A549 (cell line): ENCODE measurements around the gene POLA1. TPM values are rescaled to one million over a fixed set of nuclear protein-coding genes. Genes with fewer than 3 reads are reported as not detected.

Experiments
- ATAC-seq, 2 experiments: fragments of 200-7000 bp in 1 of 2; fragments of >200 bp in 1 of 2; cut with Nextera tagmentation in 1 of 2; cut with Tn5 transposase in 1 of 2; 3 replicates each; pipeline versions ENCODE4 v1.8.0 to v1.9.1; 2018 to 2020; ENCODE audit warnings: mild to moderate bottlenecking in 1 of 2, moderate library complexity in 1 of 2
- CTCF ChIA-PET: fragments of 300-600 bp; sonication (Branson Sonifier 250); formaldehyde crosslinking; extraction: SDS; loops from one replicate; lab custom pipeline; 2021; ENCODE audit warnings: antibody characterized with exemption, inconsistent platforms; lab: Yijun Ruan, JAX
- POLR2A ChIA-PET: fragments of 350-600 bp; formaldehyde crosslinking; extraction: SDS; loops from one replicate; lab custom pipeline; 2021; ENCODE audit warnings: antibody characterized with exemption, inconsistent platforms; lab: Yijun Ruan, JAX
- DNase-seq, 2 experiments: peaks; one replicate each; pipeline versions ENCODE4 v3.0.0 to v3.0.0-alpha.2; 2011 to 2016; ENCODE audit warnings: low read depth in 1 of 2, low spot score in 1 of 2
- FAIRE-seq: peaks from 2 replicates; lab custom pipeline; 2011; peaks lifted over from hg19 to GRCh38; lab: Jason Lieb, UNC
- H3K27ac ChIP-seq, 2 experiments: fragments of >200 bp; sonication (Bioruptor Twin); formaldehyde crosslinking; 3 replicates each; pipeline ENCODE4 v1.5.1; 2016 to 2017
- H3K4me1 ChIP-seq: fragments of >200 bp; sonication (Bioruptor Twin); formaldehyde crosslinking; 3 replicates; pipeline ENCODE4 v1.6.1; 2016
- H3K4me2 ChIP-seq: fragments of >200 bp; sonication (Bioruptor Twin); formaldehyde crosslinking; 3 replicates; pipeline ENCODE4 v1.6.1; 2016
- H3K4me3 ChIP-seq: fragments of >200 bp; sonication (Bioruptor Twin); formaldehyde crosslinking; 3 replicates; pipeline ENCODE4 v1.5.1; 2016
- H3K9me3 ChIP-seq: fragments of >200 bp; sonication (Bioruptor Twin); formaldehyde crosslinking; 3 replicates; pipeline ENCODE4 v1.6.1; 2016
- BHLHE40 ChIP-seq: IDR thresholded peaks from 2 replicates; pipeline ENCODE4 v1.6.1; 2012; ENCODE audit warnings: low read depth, low read length, inconsistent platforms
- CBX2 ChIP-seq: fragments of 200-600 bp; sonication (generic); IDR thresholded peaks from 2 replicates; pipeline ENCODE4 v1.6.1; 2016; ENCODE audit warnings: low read depth, mild to moderate bottlenecking, borderline replicate concordance
- CTCF ChIP-seq: fragments of >200 bp; sonication (Bioruptor Twin); formaldehyde crosslinking; IDR thresholded peaks from 3 replicates; pipeline ENCODE4 v1.5.1; 2016
- EHF ChIP-seq: fragments of 250-450 bp; sonication (Bioruptor Pico); IDR thresholded peaks from 2 replicates; pipeline ENCODE4 v1.5.0; 2020; ENCODE audit warnings: mild to moderate bottlenecking
- FOSB ChIP-seq: fragments of 250-450 bp; sonication (Bioruptor Pico); IDR thresholded peaks from 2 replicates; pipeline ENCODE4 v1.5.0; 2020; ENCODE audit warnings: mild to moderate bottlenecking, moderate library complexity
- HEYL ChIP-seq: fragments of 250-450 bp; sonication (Bioruptor Pico); IDR thresholded peaks from 2 replicates; pipeline ENCODE4 v1.8.0; 2021; ENCODE audit warnings: mild to moderate bottlenecking, moderate library complexity
- HOXA7 ChIP-seq: fragments of 250-450 bp; sonication (Bioruptor Pico); IDR thresholded peaks from 2 replicates; pipeline ENCODE4 v1.5.0; 2020; ENCODE audit warnings: mild to moderate bottlenecking, moderate library complexity
- HOXB5 ChIP-seq: fragments of 250-450 bp; sonication (Bioruptor Pico); IDR thresholded peaks from 2 replicates; pipeline ENCODE4 v1.5.0; 2020; ENCODE audit warnings: mild to moderate bottlenecking, moderate library complexity
- JUNB ChIP-seq: fragments of >200 bp; sonication (Bioruptor Twin); formaldehyde crosslinking; IDR thresholded peaks from 2 replicates; pipeline ENCODE4 v1.6.1; 2016
- MAZ ChIP-seq: fragments of 150-350 bp; IDR thresholded peaks from 2 replicates; pipeline ENCODE4 v1.6.1; 2014; ENCODE audit warnings: antibody characterized with exemption, low read depth, low read length, borderline replicate concordance
- PHF8 ChIP-seq: fragments of 200-600 bp; sonication (generic); IDR thresholded peaks from 2 replicates; pipeline ENCODE4 v1.6.1; 2016; ENCODE audit warnings: low read depth, mild to moderate bottlenecking, antibody characterized with exemption, moderate library complexity, borderline replicate concordance
- POLR2AphosphoS2 ChIP-seq: conservative IDR thresholded peaks from 2 replicates; pipeline ENCODE4 v1.6.1; 2012; ENCODE audit warnings: low read length, improper control_type of control experiment, inconsistent platforms
- RAD21 ChIP-seq, 2 experiments: fragments of >200 bp in 1 of 2; sonication (Bioruptor Twin) in 1 of 2; formaldehyde crosslinking in 1 of 2; IDR thresholded peaks in 1 of 2; conservative IDR thresholded peaks in 1 of 2; 2 replicates in 1 of 2; 3 replicates in 1 of 2; pipeline ENCODE4 v1.6.1; 2012 to 2018; ENCODE audit warnings: inconsistent platforms in 1 of 2
- SMC3 ChIP-seq: fragments of >200 bp; sonication (Bioruptor Twin); formaldehyde crosslinking; IDR thresholded peaks from 3 replicates; pipeline ENCODE4 v1.6.1; 2018; ENCODE audit warnings: inconsistent platforms
- ZC3H11A ChIP-seq: fragments of 450-650 bp; IDR thresholded peaks from 2 replicates; pipeline ENCODE4 v1.6.1; 2014; ENCODE audit warnings: antibody characterized with exemption, mild to moderate bottlenecking
- ZSCAN20 ChIP-seq: fragments of 250-450 bp; sonication (Bioruptor Pico); IDR thresholded peaks from 2 replicates; pipeline ENCODE4 v1.8.0; 2022; ENCODE audit warnings: mild to moderate bottlenecking, moderate library complexity
- WGBS: methylation state at CpG from one replicate; pipeline ENCODE4 v1.1.6; 2017; ENCODE audit errors: missing lambda C conversion rate; 5-methylcytosine and 5-hydroxymethylcytosine counted together
- polyA plus RNA-seq, 4 experiments: library from polyadenylated mRNA; depleted of rRNA in 3 of 4; stranded (reverse); fragments of >200 nt; fragmentation: RNase III in 1 of 4; extraction: RNeasy Plus Mini Kit Qiagen cat#74134 plus additional on column Dnase treatment in 1 of 4; gene quantifications; 2 replicates in 3 of 4; 3 replicates in 1 of 4; pipeline ENCODE4 v1.2.3, GENCODE V29; 2011 to 2017

Gene POLA1
- polyA plus RNA-seq, 2 of the 4 experiments (the other 2 are of a cell fraction): 8.8 to 17.5 TPM

DNA sequence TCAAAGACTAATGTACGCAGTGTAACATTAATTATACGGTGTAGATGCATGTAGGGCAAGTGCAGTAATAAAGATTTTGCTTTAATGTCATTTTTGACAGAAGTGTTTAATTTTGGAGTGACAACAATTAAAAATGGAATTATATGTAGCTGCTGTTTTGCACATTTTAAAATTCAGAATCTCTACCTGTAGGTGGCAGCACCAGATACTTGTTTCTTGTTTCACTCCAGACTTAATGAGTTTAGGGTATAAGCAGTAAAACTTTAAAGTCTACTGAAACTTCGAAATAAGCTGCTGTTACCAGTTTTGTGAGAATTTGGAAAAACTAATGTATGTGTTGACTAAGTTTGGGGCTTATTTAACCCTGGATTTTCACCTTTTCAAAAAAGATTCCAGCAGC is 144.9 kb downstream of the POLA1 start:
- Histone ChIP-seq H3K4me3 (no peak overlapping the region), H3K4me2 (peak overlapping the region; percentile 24; the same call in 1 of the 3 replicates), H3K4me1 (peaks cover 16% of the 10 kb centered on the region; the same call in 2 of the 3 replicates), H3K9me3 (no peaks in the 10 kb centered on the region), H3K27ac (peak overlapping the region in 1 of 2 experiments; percentile 54; a peak in 2 of 6 replicates)
- peak; percentile 56 to 75 for TF ChIP-seq RAD21 (conservative IDR thresholded peaks at IDR 0.05 in 1 of 2, IDR thresholded peaks at IDR 0.05 in 1 of 2)
- TF ChIP-seq SMC3: peak; percentile 66
- peak; percentile 73 for TF ChIP-seq CTCF
- TF ChIP-seq ZSCAN20 (CRISPR knock-in tag): no peak
- TF ChIP-seq MAZ: no peak
- CTCF ChIA-PET: interaction anchor here (0.6 to 3.4 kb wide), 33 partner anchors 9 to 311 kb away, joined by 3 to 42 read pairs (median 4); partner anchors contain the start of gene ARX
- peak in 1 of 2 experiments; percentile 60; a peak in 2 of 6 replicates for ATAC-seq
- FAIRE-seq: peak; percentile 90
- DNase-seq: peak in 1 of 2 experiments; percentile 31
- POLR2A ChIA-PET: interaction anchor here (1.1 kb wide), 1 partner anchor 182 kb away, joined by 6 read pairs; no protein-coding TSS in a partner anchor
- WGBS: 18% methylated on average over 3 of the region's 3 CpGs

DNA sequence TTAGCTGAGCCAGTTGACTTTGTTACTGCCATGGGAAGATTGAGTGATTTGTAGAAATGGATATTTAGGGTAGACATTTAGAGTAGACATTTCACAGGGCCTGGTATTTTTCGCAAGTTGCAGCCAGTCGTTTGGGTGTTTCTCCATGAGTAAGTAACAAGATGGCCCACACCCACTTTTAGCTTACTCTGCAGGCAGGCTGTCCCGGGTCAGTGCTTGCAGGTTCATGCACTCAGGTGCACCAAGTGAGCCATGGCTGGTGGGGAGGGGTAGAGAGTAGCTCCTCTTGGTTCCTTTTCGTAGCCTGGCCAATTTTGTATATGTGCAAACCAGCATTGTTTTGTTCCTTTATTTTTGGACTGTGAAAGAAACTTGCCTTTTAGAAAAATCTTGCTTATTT is 145.6 kb downstream of the POLA1 start:
- POLR2A ChIA-PET: interaction anchor here (1.1 kb wide), 1 partner anchor 182 kb away, joined by 6 read pairs; no protein-coding TSS in a partner anchor
- TF ChIP-seq HOXA7 (CRISPR knock-in tag): no peak
- TF ChIP-seq CTCF: no peak
- TF ChIP-seq PHF8: no peak
- TF ChIP-seq BHLHE40: no peak
- TF ChIP-seq EHF (CRISPR knock-in tag): no peak
- TF ChIP-seq ZC3H11A: no peak
- no peak for TF ChIP-seq FOSB (CRISPR knock-in tag)
- TF ChIP-seq MAZ: no peak
- no peak for TF ChIP-seq JUNB
- TF ChIP-seq HEYL (CRISPR knock-in tag): no peak
- TF ChIP-seq POLR2AphosphoS2: no peak
- no peak for TF ChIP-seq CBX2
- TF ChIP-seq, all 56 proteins: peak for 0
- 73% methylated on average over 4 of the region's 4 CpGs for WGBS
- DNase-seq: no peak
- H3K4me3 ChIP-seq: no peak overlapping the region
- peak overlapping the region; percentile 54 to 61; a peak in 5 of 6 replicates for H3K27ac ChIP-seq
- ATAC-seq: no peak
- peaks cover 16% of the 10 kb centered on the region; the same call in 2 of the 3 replicates for H3K4me1 ChIP-seq
- FAIRE-seq: peak; percentile 81
- no peaks in the 10 kb centered on the region for H3K9me3 ChIP-seq
- peak overlapping the region; percentile 24; the same call in 1 of the 3 replicates for H3K4me2 ChIP-seq
- CTCF ChIA-PET: interaction anchor here (0.6 to 3.4 kb wide), 29 partner anchors 8 to 310 kb away, joined by 3 to 42 read pairs (median 4); partner anchors contain the start of gene ARX

DNA sequence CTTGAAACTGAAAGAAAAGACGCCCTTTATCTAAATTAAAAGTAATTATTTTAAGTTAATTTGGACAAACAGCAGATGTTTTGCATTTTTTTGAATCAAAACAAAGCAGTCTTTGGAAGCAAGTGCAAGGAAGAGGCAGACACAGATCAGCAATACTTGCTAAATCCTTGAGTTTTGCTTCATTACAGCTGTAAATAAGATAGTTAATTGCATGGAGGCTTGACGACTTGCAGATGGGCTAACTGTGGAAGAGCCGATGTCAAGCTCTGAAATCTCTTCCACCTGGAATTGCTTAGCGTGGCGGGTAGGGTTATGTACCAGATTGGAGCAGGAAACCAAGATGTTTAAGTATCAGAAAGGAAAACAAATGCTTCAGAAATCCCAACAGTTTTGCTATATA is 148.8 kb downstream of the POLA1 start:
- Histone ChIP-seq H3K4me1 (peaks cover 31% of the 10 kb centered on the region), H3K9me3 (no peaks in the 10 kb centered on the region), H3K4me2 (no peak overlapping the region), H3K4me3 (no peak overlapping the region), H3K27ac (peak overlapping the region in 1 of 2 experiments; percentile 41; a peak in 1 of 6 replicates)
- ATAC-seq (no peak), FAIRE-seq (peak; percentile 78), DNase-seq (no peak)
- CTCF ChIA-PET: interaction anchor here (1.2 kb wide), 1 partner anchor 179 kb away, joined by 3 read pairs; no protein-coding TSS in a partner anchor
- TF ChIP-seq HOXB5 (CRISPR knock-in tag): no peak
- 91% methylated on average over 5 of the region's 5 CpGs for WGBS
- POLR2A ChIA-PET: no interaction called here
